HL-60 (cell line): ENCODE data around the gene AGAP1.

Experiments
- POLR2AphosphoS5 ChIP-seq: IDR thresholded peaks from 2 replicates; pipeline ENCODE4 v1.6.1; 2012; ENCODE audit warnings: low read depth
- TF ChIP-seq, protein P1 (sequence below): IDR thresholded peaks from one replicate; pipeline ENCODE4 v1.5.1; 2011; ENCODE audit warnings: low read length, control low read depth, inconsistent platforms; ENCODE audit not compliant: insufficient read depth

DNA sequence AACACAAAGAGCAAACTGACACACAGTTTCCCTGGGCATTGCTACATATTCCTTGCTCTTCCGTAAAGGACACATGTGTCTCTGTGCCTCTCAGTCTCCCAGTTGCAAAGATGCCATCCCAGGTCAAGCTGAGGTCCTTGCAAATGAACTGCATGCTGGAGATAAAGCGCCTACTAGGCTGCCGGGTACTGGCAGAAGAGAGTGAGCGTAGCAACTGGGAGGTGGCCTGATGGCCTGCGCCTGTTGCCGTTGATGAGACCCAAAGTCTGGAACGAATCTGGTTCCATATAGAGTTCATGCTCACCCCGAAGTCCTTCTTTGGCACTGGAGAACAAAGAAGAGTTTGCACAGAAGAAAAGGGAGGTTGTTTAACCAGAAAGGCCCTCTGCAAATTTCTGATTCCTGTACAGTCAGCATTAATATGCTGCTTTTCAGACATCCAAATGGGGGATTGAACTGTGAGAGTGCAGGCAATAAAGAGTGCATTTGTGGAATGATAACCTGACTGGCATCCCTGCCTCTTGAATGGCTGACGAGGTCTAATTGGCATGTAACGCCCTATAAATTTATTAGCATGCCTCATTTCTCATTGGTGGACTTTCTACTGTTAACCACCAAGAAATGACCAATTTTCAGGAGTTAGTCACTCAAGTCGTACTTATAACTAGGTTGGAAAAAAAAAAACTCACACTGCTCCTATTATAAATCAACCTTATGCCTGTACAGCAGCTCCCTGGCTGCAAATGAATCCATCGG lies 595.6 kb downstream of the AGAP1 start:
- TF ChIP-seq, protein P1, sequence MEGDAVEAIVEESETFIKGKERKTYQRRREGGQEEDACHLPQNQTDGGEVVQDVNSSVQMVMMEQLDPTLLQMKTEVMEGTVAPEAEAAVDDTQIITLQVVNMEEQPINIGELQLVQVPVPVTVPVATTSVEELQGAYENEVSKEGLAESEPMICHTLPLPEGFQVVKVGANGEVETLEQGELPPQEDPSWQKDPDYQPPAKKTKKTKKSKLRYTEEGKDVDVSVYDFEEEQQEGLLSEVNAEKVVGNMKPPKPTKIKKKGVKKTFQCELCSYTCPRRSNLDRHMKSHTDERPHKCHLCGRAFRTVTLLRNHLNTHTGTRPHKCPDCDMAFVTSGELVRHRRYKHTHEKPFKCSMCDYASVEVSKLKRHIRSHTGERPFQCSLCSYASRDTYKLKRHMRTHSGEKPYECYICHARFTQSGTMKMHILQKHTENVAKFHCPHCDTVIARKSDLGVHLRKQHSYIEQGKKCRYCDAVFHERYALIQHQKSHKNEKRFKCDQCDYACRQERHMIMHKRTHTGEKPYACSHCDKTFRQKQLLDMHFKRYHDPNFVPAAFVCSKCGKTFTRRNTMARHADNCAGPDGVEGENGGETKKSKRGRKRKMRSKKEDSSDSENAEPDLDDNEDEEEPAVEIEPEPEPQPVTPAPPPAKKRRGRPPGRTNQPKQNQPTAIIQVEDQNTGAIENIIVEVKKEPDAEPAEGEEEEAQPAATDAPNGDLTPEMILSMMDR = no peak
- TF ChIP-seq POLR2AphosphoS5 = no peak
